GM21423 (cell line): ENCODE results near the gene RPS6KB2.
A peak's percentile ranks its signal among the peaks of the same experiment; 100 is the strongest.

ENCODE experiments used
- ATAC-seq: cut with Tn5 transposase; IDR thresholded peaks from one replicate; pipeline ENCODE4 v1.9.1; 2021; ENCODE audit warnings: mild to moderate bottlenecking, moderate library complexity; ENCODE audit not compliant: unreplicated experiment

The RPS6KB2 gene

GRCh38 chr11:67441098-67441563 lies 12.8 kb downstream of the RPS6KB2 start:
- no peak for ATAC-seq

DNA sequence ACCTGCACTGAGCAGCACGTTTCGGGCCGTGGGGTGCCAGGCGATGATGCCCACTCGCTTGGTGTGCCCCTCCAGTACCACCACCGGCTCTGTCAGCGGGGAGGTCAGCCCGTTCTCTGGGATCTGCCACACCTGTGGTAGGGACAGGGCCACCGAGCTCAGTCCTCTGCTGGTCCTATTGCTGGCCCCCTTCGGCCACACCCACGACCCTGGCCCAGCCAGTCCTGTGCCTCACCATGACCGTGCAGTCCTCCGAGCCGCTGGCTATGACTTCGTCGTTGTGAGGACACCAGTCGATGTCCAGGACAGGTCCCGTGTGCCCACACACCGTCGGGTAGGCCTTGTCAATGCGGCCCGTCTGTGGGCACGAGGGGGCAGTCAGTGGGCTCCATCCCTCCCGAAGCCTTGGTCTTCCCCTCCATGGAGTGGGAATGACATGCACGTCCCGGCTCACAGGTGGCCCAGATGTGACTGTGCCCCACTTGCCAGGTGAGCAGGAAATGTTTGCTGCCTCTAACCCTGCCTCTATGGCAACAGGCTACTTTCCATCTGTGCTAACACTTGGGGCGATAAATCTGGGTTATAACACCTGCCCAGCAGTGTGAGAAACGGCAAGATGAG lies 13.5 kb downstream of the RPS6KB2 start:
- ATAC-seq, result no peak

GRCh38 chr11:67442504-67443404 lies 14.5 kb downstream of the RPS6KB2 start:
- ATAC-seq, result peak; percentile 8

- ATAC-seq, result no peak
Observed at GRCh38 chr11:67445515-67445914, 17.2 kb downstream of the RPS6KB2 start.

GRCh38 chr11:67448220-67448609 lies 19.9 kb downstream of the RPS6KB2 start:
- no peak for ATAC-seq

- no peak for ATAC-seq
Observed at GRCh38 chr11:67449116-67449844, 21.0 kb downstream of the RPS6KB2 start.

DNA sequence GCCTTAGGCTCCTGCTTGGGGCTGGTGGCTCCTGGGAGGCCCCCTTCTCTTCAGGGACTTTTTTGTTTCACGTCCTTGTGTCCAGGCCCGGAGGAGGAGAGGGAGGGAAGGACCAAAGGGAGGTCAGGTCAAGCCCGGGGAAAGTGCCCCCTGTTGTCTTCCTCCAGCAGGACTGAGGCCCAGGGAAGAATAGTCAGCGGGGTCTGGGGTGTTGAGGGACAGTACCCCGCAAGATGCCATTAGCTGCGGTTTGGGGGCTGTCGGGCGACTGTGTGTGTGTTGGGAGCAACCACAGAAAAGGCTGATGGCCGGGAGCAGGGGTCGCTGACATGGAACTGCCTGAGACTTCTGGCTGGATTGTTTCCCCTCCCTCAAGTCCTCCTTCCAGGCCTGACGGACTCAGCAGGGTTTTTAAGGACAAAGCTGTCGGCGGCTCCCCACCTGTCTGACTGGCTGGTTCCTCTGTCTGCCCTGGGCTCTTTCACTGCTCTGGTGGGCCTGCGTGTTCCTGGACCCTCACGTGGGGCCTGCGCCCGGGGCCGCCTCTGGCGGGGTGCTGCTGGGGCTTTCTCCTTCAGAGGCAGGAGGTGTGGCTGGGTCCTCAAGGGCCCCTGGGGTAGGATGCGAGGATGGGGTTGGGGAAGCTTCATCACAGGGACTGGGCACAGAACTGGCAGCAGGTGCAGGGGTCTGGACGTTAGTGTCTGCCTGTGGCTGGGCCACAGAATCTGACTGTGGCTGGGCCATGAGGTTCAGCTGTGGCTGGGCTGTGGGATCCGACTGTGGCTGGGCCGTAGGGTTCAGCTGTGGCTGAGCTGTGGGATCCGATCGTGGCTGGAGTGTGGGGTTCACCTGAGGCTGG lies 22.7 kb downstream of the RPS6KB2 start:
- no peak for ATAC-seq

- ATAC-seq, result no peak
Observed at GRCh38 chr11:67451658-67451976, 23.3 kb downstream of the RPS6KB2 start.

DNA sequence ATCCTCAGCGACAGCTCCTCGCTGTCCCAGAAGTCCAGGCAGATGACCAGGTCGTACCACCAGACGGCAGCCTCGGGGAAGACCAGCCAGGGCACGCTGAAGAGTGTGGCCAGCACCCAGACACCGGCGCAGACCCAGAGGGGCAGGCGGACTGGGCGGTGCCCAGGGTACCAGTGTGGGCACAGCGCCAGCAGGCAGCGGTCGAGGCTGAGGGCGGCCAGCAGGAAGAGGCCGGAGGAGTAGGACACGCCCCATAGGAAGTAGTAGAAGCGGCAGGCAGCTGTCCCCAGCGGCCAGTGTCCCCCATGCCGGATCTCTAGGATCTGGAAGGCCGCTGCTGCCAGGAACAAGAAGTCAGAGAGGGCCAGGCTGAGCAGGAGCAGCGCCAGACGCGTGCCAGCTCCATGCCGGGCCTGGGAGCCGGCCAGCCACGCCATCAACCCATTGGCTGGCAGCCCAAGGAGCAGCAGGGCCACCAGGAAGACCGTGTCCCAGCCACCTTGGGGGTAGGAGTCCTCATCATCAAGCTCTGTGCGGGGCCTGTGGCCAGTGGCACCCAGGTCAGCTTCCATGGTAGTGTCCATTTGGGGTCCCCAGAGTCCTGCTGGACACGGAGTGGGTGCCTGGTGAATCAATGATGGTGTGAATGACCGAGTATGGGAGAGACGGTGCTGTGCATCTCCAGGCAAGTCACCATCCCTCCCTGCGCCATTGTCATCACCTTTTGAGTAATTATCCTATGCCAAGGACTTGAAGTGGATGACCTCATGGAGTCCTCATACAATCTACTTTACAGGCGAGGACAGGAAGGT lies 24.1 kb downstream of the RPS6KB2 start, which contains the start of gene GPR152:
Gene GPR152 (minus strand): TSS at position 589 of the 812 bp plus-strand sequence. CDS start 5 bp downstream, at position 584.
- no peak for ATAC-seq

- no peak for ATAC-seq
Observed at GRCh38 chr11:67453816-67454732, 25.8 kb downstream of the RPS6KB2 start.

DNA sequence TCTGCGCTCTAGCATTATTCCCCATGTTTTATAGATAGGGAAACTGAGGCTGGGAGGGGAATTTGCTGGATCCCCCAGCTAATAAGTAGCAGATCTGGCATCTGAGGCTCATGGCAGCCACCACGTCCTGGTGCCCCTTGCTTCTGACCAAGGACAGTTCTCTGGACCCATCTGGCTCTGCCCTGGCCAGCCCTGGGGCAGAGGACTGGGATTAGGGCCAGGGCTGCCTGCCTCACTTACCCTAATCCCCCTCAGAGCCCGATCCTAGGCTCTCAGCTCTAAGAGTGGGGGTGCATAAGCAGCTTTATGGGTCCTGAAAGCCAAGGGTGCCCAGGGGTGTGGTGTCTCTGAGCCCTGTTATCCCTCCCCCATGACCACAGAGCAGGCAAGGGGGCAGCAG lies 26.8 kb downstream of the RPS6KB2 start, which contains the start of gene CABP4:
Gene CABP4 (plus strand): TSS at position 301 of the 400 bp plus-strand sequence. CDS start 70 bp downstream, at position 371.
- no peak for ATAC-seq

DNA sequence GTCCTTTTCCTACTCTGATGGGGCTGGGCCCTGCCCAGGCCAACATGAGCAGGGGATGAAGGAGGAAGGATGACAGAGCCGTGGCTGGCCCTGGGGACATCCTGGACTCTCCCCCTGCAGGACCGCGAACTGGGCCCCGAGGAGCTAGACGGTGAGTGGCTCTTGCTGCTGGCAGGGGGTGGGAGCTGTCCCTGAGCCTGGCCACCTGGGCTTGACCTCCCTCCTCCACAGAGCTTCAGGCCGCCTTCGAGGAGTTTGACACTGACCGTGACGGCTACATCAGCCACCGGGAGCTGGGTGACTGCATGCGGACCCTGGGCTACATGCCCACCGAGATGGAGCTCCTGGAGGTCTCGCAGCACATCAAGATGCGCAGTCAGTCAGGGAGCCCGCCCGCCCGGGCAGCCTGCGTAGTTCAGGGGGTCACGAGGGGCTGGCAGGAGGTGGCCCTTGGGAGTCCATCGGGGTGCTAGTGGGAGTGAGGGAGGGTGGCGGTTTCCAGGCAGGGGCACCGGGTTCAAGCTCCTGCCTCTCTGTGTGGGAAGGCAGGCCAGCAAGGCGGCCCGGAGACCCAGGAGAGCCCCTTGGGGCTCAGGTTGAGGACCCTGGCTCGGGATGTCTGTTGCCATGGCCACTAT lies 27.9 kb downstream of the RPS6KB2 start:
- no peak for ATAC-seq

DNA sequence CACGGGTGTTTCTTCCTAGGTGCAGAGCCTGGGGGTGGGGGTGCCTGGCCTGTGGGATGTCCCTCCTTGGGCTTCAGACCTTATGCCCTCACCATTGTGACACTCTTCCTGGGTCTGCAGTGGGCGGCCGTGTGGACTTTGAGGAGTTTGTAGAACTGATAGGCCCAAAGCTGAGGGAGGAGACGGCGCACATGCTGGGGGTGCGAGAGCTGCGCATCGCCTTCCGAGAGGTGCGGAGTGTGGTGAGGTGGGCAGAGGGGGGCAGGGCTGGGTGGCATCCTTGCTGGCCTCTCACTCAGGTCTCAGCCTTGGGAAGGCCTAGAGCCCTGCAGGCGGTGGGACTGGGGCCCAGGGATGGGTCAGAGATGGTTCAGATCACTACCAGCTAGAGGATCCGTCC lies 29.2 kb downstream of the RPS6KB2 start:
- ATAC-seq, result no peak

- no peak for ATAC-seq
Observed at GRCh38 chr11:67458266-67458665, 30.0 kb downstream of the RPS6KB2 start.

GRCh38 chr11:67463186-67463585 lies 34.9 kb downstream of the RPS6KB2 start:
- no peak for ATAC-seq

GRCh38 chr11:67463680-67464410 lies 35.6 kb downstream of the RPS6KB2 start:
- ATAC-seq, result no peak

DNA sequence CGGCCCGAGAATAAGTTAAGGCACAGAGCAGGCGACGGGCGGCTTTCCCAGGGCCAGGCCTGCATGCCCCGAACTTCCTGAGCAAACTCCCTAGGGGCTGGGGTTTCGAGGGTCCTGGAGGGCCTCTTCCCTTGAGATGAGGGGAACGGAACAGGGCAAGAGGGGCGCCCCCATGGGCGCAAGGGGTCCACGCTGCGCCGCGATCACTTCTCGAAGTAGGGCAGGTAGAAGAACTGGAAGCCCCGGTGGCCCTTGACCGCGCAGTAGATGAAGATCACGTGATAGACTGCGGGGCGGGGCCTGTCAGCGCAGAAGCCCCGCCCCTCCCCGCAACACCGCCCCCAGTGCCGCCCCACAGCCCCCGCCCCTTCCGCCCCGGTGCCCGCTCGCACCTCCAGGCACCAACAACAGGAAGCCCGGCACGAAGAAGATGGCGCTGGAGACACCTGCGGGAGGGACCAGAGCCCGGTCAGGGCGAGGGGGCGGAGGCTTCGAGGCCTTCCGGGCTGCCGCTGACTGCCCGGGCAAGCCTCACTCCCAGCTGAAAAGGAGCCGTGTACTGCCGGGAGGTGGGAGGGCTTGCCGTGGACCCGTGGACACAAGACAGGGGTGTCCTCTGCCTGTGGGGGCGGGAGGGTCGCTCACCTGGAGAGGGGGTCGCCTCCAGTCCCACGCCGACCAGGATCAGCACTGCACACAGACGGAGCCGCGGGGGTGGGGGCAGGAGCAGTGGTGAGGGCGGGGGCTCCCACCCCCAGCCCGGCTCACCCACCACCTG lies 36.3 kb downstream of the RPS6KB2 start:
- ATAC-seq, result peak; percentile 54
